Measurements from ENCODE around the gene TBC1D30. TPM values are rescaled to one million over a fixed set of nuclear protein-coding genes. Genes with fewer than 3 reads are reported as not detected.

TBC1D30 gene
- total RNA-seq, 1 experiment from 2014 or later, result 21.4 TPM

DNA sequence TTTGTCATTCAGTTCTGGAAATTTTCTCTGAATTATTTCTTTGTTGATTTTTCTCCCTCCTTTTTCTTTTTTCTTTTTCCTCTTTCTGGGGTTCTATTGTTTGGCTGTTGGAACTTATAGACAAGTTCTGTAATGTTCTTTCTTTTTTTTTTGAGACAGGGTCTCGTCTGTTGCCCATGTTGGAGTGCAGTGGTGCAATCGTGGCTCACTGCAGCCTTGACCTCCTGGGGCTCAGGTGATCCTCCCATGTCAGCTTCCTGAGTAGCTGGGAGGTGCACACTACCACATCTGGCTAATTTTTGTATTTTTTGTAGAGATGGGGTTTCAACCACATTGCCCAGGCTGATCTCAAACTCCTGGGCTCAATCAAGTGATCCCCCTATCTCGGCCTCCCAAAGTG, 30.1 kb upstream of the TBC1D30 start:
- intact Hi-C loops (cut with micrococcal nuclease; ENCODE audit: unreplicated experiment), result no loop called here
- CTCF ChIA-PET, result no interaction called here
- BruUV-seq (replicated peaks), result no TSS peak

DNA sequence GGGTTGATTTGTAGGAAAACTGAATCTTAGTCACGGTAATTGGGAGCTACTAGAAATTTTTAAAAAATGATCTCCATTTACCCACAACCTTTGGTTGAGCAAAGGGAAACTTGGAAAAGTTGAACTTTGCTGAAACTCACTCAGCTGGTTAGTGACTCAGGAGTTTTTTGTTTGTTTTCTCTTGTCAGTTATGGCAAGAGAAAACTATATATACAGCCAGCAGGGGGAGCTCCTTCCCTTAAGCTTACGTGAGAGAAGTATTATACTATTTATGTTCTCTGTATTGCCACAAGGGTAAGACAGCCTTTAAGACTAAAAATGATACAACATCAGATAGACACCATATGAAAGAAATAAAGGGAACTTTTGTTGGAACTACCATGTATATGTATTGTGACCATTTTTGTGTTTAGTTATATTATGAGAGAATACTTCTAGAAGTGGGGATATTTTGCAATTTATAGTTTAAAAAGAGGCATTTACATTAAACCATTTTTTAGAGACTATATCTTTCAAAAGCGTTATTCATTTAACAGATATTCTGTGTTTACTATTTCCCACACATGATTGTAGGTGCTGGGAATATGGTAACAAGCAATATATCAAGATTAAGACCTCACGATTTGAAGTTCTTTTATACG, 28.1 kb upstream of the TBC1D30 start:
- Mint-ChIP-seq H3K4me1 (ENCODE audit: low read depth, unreplicated experiment) (peaks cover 44% of the 10 kb centered on the region), H3K4me3 (ENCODE audit: low read depth, unreplicated experiment) (no peak overlapping the region), H3K9me3 (ENCODE audit: low read depth, unreplicated experiment) (no peaks in the 10 kb centered on the region), H3K36me3 (ENCODE audit: insufficient read depth, unreplicated experiment) (no peaks in the 10 kb centered on the region), H3K27me3 (ENCODE audit: unreplicated experiment) (no peaks in the 10 kb centered on the region), H3K27ac (ENCODE audit: unreplicated experiment) (no peak overlapping the region)
- CTCF ChIA-PET, result interaction anchor here (0.6 to 2.1 kb wide), 16 partner anchors 11 to 330 kb away, joined by 3 to 17 read pairs (median 4); partner anchors contain the start of gene TBC1D30
- peak; percentile 88 for DNase-seq
- intact Hi-C loops (cut with micrococcal nuclease; ENCODE audit: unreplicated experiment), result loop anchor here (2.0 kb wide), 2 partner anchors 94 to 326 kb away; no protein-coding TSS in a partner anchor
- TF ChIP-seq, protein P1, sequence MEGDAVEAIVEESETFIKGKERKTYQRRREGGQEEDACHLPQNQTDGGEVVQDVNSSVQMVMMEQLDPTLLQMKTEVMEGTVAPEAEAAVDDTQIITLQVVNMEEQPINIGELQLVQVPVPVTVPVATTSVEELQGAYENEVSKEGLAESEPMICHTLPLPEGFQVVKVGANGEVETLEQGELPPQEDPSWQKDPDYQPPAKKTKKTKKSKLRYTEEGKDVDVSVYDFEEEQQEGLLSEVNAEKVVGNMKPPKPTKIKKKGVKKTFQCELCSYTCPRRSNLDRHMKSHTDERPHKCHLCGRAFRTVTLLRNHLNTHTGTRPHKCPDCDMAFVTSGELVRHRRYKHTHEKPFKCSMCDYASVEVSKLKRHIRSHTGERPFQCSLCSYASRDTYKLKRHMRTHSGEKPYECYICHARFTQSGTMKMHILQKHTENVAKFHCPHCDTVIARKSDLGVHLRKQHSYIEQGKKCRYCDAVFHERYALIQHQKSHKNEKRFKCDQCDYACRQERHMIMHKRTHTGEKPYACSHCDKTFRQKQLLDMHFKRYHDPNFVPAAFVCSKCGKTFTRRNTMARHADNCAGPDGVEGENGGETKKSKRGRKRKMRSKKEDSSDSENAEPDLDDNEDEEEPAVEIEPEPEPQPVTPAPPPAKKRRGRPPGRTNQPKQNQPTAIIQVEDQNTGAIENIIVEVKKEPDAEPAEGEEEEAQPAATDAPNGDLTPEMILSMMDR (IDR thresholded peaks at IDR 0.05; ENCODE audit: unreplicated experiment), result peak; percentile 69
- BruUV-seq (replicated peaks), result no TSS peak

More for the DNA sequence above, 30.1 kb upstream of the TBC1D30 start:
- no peak for DNase-seq
- Mint-ChIP-seq H3K36me3 (ENCODE audit: insufficient read depth, unreplicated experiment) (peaks cover 4% of the 10 kb centered on the region), H3K4me3 (ENCODE audit: low read depth, unreplicated experiment) (no peak overlapping the region), H3K27ac (ENCODE audit: unreplicated experiment) (no peak overlapping the region), H3K9me3 (ENCODE audit: low read depth, unreplicated experiment) (no peaks in the 10 kb centered on the region), H3K27me3 (ENCODE audit: unreplicated experiment) (no peaks in the 10 kb centered on the region), H3K4me1 (ENCODE audit: low read depth, unreplicated experiment) (peaks cover 57% of the 10 kb centered on the region)
- TF ChIP-seq, protein P1 (IDR thresholded peaks at IDR 0.05; ENCODE audit: unreplicated experiment), result no peak

DNA sequence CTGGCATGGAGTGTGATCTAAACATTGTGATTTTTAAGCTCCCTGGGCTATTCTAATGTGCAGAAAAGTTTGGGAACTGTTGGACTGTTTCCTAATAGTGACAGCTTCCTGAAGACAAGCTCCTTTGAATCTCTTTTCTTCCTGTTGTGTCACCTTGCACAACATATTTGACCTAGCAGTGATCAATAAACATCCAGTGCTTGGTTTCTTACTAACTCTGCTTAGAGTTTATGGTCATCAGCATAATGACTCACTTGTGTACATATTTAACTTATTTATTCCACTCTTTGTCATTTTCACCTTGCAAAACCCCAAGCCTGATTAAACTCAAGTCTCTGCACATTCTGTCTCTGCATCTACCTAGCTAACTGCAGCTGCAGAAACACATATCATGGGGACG, 27.3 kb upstream of the TBC1D30 start:
- CTCF ChIA-PET, result interaction anchor here (0.6 to 2.1 kb wide), 11 partner anchors 9 to 968 kb away, joined by 3 to 17 read pairs (median 5); partner anchors contain the start of gene TBC1D30
- intact Hi-C loops (cut with micrococcal nuclease; ENCODE audit: unreplicated experiment), result loop anchor here (2.0 kb wide), 2 partner anchors 94 to 326 kb away; no protein-coding TSS in a partner anchor
- peak overlapping the region; percentile 52 for H3K27ac Mint-ChIP-seq (ENCODE audit: unreplicated experiment)
- peaks cover 47% of the 10 kb centered on the region for H3K4me1 Mint-ChIP-seq (ENCODE audit: low read depth, unreplicated experiment)
- BruUV-seq (replicated peaks), result no TSS peak
- DNase-seq, result no peak
- no peaks in the 10 kb centered on the region for H3K9me3 Mint-ChIP-seq (ENCODE audit: low read depth, unreplicated experiment)
- H3K27me3 Mint-ChIP-seq (ENCODE audit: unreplicated experiment), result no peaks in the 10 kb centered on the region
- peak overlapping the region; percentile 11 for H3K4me3 Mint-ChIP-seq (ENCODE audit: low read depth, unreplicated experiment)
- no peaks in the 10 kb centered on the region for H3K36me3 Mint-ChIP-seq (ENCODE audit: insufficient read depth, unreplicated experiment)
- TF ChIP-seq, protein P1 (IDR thresholded peaks at IDR 0.05; ENCODE audit: unreplicated experiment), result no peak

DNA sequence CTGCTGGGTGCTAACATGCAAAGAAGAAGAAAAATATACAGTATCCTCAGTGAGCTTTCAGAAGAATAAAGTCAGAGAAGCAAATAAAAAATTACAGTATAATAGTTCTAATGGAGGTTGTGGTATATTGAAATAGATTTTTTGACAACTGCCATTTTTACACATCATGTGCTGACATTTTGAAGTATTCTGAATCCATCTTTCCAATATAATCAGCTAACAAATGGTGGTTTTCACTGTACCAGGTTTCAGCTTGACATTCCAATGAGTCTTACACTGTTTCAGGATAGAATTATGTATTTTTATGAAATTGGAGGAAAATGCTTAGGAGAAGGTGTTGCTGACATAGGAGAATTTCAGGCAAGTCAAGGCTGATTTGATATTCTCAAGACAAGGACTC, 26.3 kb upstream of the TBC1D30 start:
- Mint-ChIP-seq H3K27ac (ENCODE audit: unreplicated experiment) (peak overlapping the region; percentile 52), H3K4me1 (ENCODE audit: low read depth, unreplicated experiment) (peaks cover 47% of the 10 kb centered on the region), H3K4me3 (ENCODE audit: low read depth, unreplicated experiment) (no peak overlapping the region), H3K27me3 (ENCODE audit: unreplicated experiment) (no peaks in the 10 kb centered on the region), H3K9me3 (ENCODE audit: low read depth, unreplicated experiment) (no peaks in the 10 kb centered on the region), H3K36me3 (ENCODE audit: insufficient read depth, unreplicated experiment) (no peaks in the 10 kb centered on the region)
- DNase-seq, result no peak
- CTCF ChIA-PET, result no interaction called here
- no TSS peak for BruUV-seq (replicated peaks)
- TF ChIP-seq, protein P1 (IDR thresholded peaks at IDR 0.05; ENCODE audit: unreplicated experiment), result no peak
- intact Hi-C loops (cut with micrococcal nuclease; ENCODE audit: unreplicated experiment), result no loop called here

Measured in Calu3 (cell line).